A549 (cell line): ENCODE results near the gene CCNJ. TPM values are rescaled to one million over a fixed set of nuclear protein-coding genes. Genes with fewer than 3 reads are reported as not detected.

ENCODE experiments used
- ATAC-seq, 2 experiments: fragments of 200-7000 bp in 1 of 2; fragments of >200 bp in 1 of 2; cut with Nextera tagmentation in 1 of 2; cut with Tn5 transposase in 1 of 2; 3 replicates each; pipeline versions ENCODE4 v1.8.0 to v1.9.1; 2018 to 2020; ENCODE audit warnings: mild to moderate bottlenecking in 1 of 2, moderate library complexity in 1 of 2
- CTCF ChIA-PET: fragments of 300-600 bp; sonication (Branson Sonifier 250); formaldehyde crosslinking; extraction: SDS; loops from one replicate; lab custom pipeline; 2021; ENCODE audit warnings: antibody characterized with exemption, inconsistent platforms; lab: Yijun Ruan, JAX
- POLR2A ChIA-PET: fragments of 350-600 bp; formaldehyde crosslinking; extraction: SDS; loops from one replicate; lab custom pipeline; 2021; ENCODE audit warnings: antibody characterized with exemption, inconsistent platforms; lab: Yijun Ruan, JAX
- DNase-seq, 2 experiments: peaks; one replicate each; pipeline versions ENCODE4 v3.0.0 to v3.0.0-alpha.2; 2011 to 2016; ENCODE audit warnings: low read depth in 1 of 2, low spot score in 1 of 2
- FAIRE-seq: peaks from 2 replicates; lab custom pipeline; 2011; peaks lifted over from hg19 to GRCh38; lab: Jason Lieb, UNC
- H3K27ac ChIP-seq, 2 experiments: fragments of >200 bp; sonication (Bioruptor Twin); formaldehyde crosslinking; 3 replicates each; pipeline ENCODE4 v1.5.1; 2016 to 2017
- H3K4me1 ChIP-seq: fragments of >200 bp; sonication (Bioruptor Twin); formaldehyde crosslinking; 3 replicates; pipeline ENCODE4 v1.6.1; 2016
- H3K4me2 ChIP-seq: fragments of >200 bp; sonication (Bioruptor Twin); formaldehyde crosslinking; 3 replicates; pipeline ENCODE4 v1.6.1; 2016
- H3K4me3 ChIP-seq: fragments of >200 bp; sonication (Bioruptor Twin); formaldehyde crosslinking; 3 replicates; pipeline ENCODE4 v1.5.1; 2016
- H3K9me3 ChIP-seq: fragments of >200 bp; sonication (Bioruptor Twin); formaldehyde crosslinking; 3 replicates; pipeline ENCODE4 v1.6.1; 2016
- CBX2 ChIP-seq: fragments of 200-600 bp; sonication (generic); IDR thresholded peaks from 2 replicates; pipeline ENCODE4 v1.6.1; 2016; ENCODE audit warnings: low read depth, mild to moderate bottlenecking, borderline replicate concordance
- CHD4 ChIP-seq: fragments of 200-600 bp; sonication (generic); IDR thresholded peaks from 2 replicates; pipeline ENCODE4 v1.6.1; 2016; ENCODE audit warnings: antibody characterized with exemption, mild to moderate bottlenecking, borderline replicate concordance
- EHF ChIP-seq: fragments of 250-450 bp; sonication (Bioruptor Pico); IDR thresholded peaks from 2 replicates; pipeline ENCODE4 v1.5.0; 2020; ENCODE audit warnings: mild to moderate bottlenecking
- ESRRA ChIP-seq: fragments of 150-350 bp; IDR thresholded peaks from 2 replicates; pipeline ENCODE4 v1.6.1; 2014; ENCODE audit warnings: mild to moderate bottlenecking, low read length, borderline replicate concordance
- FOXS1 ChIP-seq: fragments of 250-450 bp; sonication (Bioruptor Pico); IDR thresholded peaks from 2 replicates; pipeline ENCODE4 v1.5.0; 2020; ENCODE audit warnings: mild to moderate bottlenecking, moderate library complexity
- HOXB5 ChIP-seq: fragments of 250-450 bp; sonication (Bioruptor Pico); IDR thresholded peaks from 2 replicates; pipeline ENCODE4 v1.5.0; 2020; ENCODE audit warnings: mild to moderate bottlenecking, moderate library complexity
- JUN ChIP-seq, 2 experiments: fragments of >200 bp; sonication (Bioruptor Twin); formaldehyde crosslinking; IDR thresholded peaks; 2 replicates in 1 of 2; 3 replicates in 1 of 2; pipeline ENCODE4 v1.6.1; 2016 to 2017
- KDM1A ChIP-seq: fragments of 200-600 bp; sonication (generic); IDR thresholded peaks from 2 replicates; pipeline ENCODE4 v1.6.1; 2016; ENCODE audit warnings: low read depth, mild to moderate bottlenecking
- MYC ChIP-seq: IDR thresholded peaks from 2 replicates; pipeline ENCODE4 v1.6.1; 2012; ENCODE audit warnings: mild to moderate bottlenecking, inconsistent platforms, low read length, improper control_type of control experiment, borderline replicate concordance
- PHF8 ChIP-seq: fragments of 200-600 bp; sonication (generic); IDR thresholded peaks from 2 replicates; pipeline ENCODE4 v1.6.1; 2016; ENCODE audit warnings: low read depth, mild to moderate bottlenecking, antibody characterized with exemption, moderate library complexity, borderline replicate concordance
- RARB ChIP-seq: fragments of 250-450 bp; sonication (Bioruptor Pico); IDR thresholded peaks from 2 replicates; pipeline ENCODE4 v1.8.0; 2021; ENCODE audit warnings: mild to moderate bottlenecking, moderate library complexity
- ZC3H11A ChIP-seq: fragments of 450-650 bp; IDR thresholded peaks from 2 replicates; pipeline ENCODE4 v1.6.1; 2014; ENCODE audit warnings: antibody characterized with exemption, mild to moderate bottlenecking
- WGBS: methylation state at CpG from one replicate; pipeline ENCODE4 v1.1.6; 2017; ENCODE audit errors: missing lambda C conversion rate; 5-methylcytosine and 5-hydroxymethylcytosine counted together
- polyA plus RNA-seq, 4 experiments: library from polyadenylated mRNA; depleted of rRNA in 3 of 4; stranded (reverse); fragments of >200 nt; fragmentation: RNase III in 1 of 4; extraction: RNeasy Plus Mini Kit Qiagen cat#74134 plus additional on column Dnase treatment in 1 of 4; gene quantifications; 2 replicates in 3 of 4; 3 replicates in 1 of 4; pipeline ENCODE4 v1.2.3, GENCODE V29; 2011 to 2017
- TF ChIP-seq, protein P1 (sequence below): fragments of 450-650 bp; IDR thresholded peaks from 2 replicates; pipeline ENCODE4 v1.6.1; 2014; ENCODE audit warnings: antibody characterized with exemption
- TF ChIP-seq, protein P2 (sequence below): IDR thresholded peaks from 2 replicates; pipeline ENCODE4 v1.6.1; 2012
- TF ChIP-seq, protein P3 (sequence below): fragments of >200 bp; sonication (Bioruptor Twin); formaldehyde crosslinking; IDR thresholded peaks from 3 replicates; pipeline ENCODE4 v1.6.1; 2016

The CCNJ gene
- polyA plus RNA-seq, 2 of the 4 experiments (the other 2 are of a cell fraction): 6.5 to 12.0 TPM

- DNase-seq (peak; percentile 40 to 53), FAIRE-seq (no peak), ATAC-seq (peak; percentile 63 to 70)
- H3K4me3 ChIP-seq: peak overlapping the region; percentile 87
- H3K27ac ChIP-seq: peak overlapping the region; percentile 91 to 94
- H3K4me2 ChIP-seq: peak overlapping the region; percentile 86
- H3K9me3 ChIP-seq: no peaks in the 10 kb centered on the region
- 11% methylated on average over 22 of the region's 58 CpGs for WGBS
- ChIA-PET CTCF (interaction anchor here (1.6 to 1.7 kb wide), 2 partner anchors 12 to 26 kb away, joined by 5 to 8 read pairs; no protein-coding TSS in a partner anchor), POLR2A (interaction anchor here (1.4 to 1.8 kb wide), 3 partner anchors 46 to 350 kb away, joined by 5 to 14 read pairs (median 6); partner anchors contain the start of genes TCTN3 and ZNF518A)
- peaks cover 8% of the 10 kb centered on the region; the same call in 1 of the 3 replicates for H3K4me1 ChIP-seq
- TF ChIP-seq JUN (IDR thresholded peaks at IDR 0.05) (0 out of 5 replicates have a peak, but pooled peaks of 1 of the 2 experiments have one; percentile 4), KDM1A (no peak)
- TF ChIP-seq, all 56 proteins: peak for 1
Observed at GRCh38 chr10:96043893-96044715, 721 bp downstream of the CCNJ start.

GRCh38 chr10:96044736-96045135 is 1.4 kb downstream of the CCNJ start:
- H3K4me2 ChIP-seq: peak overlapping the region; percentile 86
- peaks cover 8% of the 10 kb centered on the region; the same call in 1 of the 3 replicates for H3K4me1 ChIP-seq
- peak; percentile 18 for FAIRE-seq
- ATAC-seq: no peak
- H3K27ac ChIP-seq: peak overlapping the region; percentile 91 to 94; a peak in 5 of 6 replicates
- CTCF ChIA-PET: interaction anchor here (1.7 kb wide), 1 partner anchor 27 kb away, joined by 8 read pairs; no protein-coding TSS in a partner anchor
- POLR2A ChIA-PET: interaction anchor here (1.7 to 1.8 kb wide), 2 partner anchors 45 to 85 kb away, joined by 6 to 14 read pairs; partner anchors contain the start of gene ZNF518A
- H3K9me3 ChIP-seq: no peaks in the 10 kb centered on the region
- no peak for DNase-seq
- 65% methylated on average over 8 of the region's 8 CpGs for WGBS
- H3K4me3 ChIP-seq: peak overlapping the region; percentile 87
- TF ChIP-seq JUN (IDR thresholded peaks at IDR 0.05) (no peak), MYC (no peak), HOXB5 (CRISPR knock-in tag) (no peak), KDM1A (no peak), CHD4 (no peak), EHF (CRISPR knock-in tag) (no peak), RARB (CRISPR knock-in tag) (no peak), CBX2 (no peak)
- TF ChIP-seq, protein P1, sequence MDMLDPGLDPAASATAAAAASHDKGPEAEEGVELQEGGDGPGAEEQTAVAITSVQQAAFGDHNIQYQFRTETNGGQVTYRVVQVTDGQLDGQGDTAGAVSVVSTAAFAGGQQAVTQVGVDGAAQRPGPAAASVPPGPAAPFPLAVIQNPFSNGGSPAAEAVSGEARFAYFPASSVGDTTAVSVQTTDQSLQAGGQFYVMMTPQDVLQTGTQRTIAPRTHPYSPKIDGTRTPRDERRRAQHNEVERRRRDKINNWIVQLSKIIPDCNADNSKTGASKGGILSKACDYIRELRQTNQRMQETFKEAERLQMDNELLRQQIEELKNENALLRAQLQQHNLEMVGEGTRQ: no peak
- TF ChIP-seq, all 56 proteins: peak for 0

DNA sequence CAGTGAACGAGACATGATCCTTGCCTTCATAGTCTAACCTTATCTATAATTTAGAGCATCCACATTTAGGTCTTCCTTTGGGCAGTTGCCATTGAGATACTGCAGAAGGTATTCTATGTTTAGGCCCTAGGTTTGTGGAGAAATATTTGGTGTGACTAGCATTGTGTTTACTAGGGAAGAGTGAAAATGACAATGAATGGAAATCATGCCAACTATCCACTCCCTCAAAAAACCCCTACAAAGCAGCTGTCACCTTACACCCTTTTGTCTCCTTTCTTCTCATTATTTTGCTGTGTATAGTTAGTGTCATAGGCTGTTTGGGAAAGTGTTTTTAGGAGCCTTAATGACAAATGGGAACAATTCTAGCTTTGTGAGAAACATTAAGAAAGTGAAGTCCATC is 3.2 kb downstream of the CCNJ start:
- Histone ChIP-seq H3K4me1 (peaks cover 8% of the 10 kb centered on the region; the same call in 1 of the 3 replicates), H3K4me3 (no peak overlapping the region), H3K9me3 (no peaks in the 10 kb centered on the region), H3K4me2 (no peak overlapping the region), H3K27ac (no peak overlapping the region)
- ATAC-seq (no peak), DNase-seq (no peak), FAIRE-seq (no peak)
- 92% methylated on average over 1 of the region's 1 CpG for WGBS
- ChIA-PET POLR2A (interaction anchor here (0.8 kb wide), 1 partner anchor 84 kb away, joined by 3 read pairs; the partner anchor contains the start of gene ZNF518A), CTCF (interaction anchor here (0.8 to 2.3 kb wide), 5 partner anchors 9 to 248 kb away, joined by 3 to 9 read pairs (median 3); partner anchors contain the start of gene ZNF518A)
- TF ChIP-seq, protein P2, sequence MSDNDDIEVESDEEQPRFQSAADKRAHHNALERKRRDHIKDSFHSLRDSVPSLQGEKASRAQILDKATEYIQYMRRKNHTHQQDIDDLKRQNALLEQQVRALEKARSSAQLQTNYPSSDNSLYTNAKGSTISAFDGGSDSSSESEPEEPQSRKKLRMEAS: no peak
- TF ChIP-seq PHF8 (no peak), ZC3H11A (no peak), FOXS1 (CRISPR knock-in tag) (no peak), ESRRA (no peak)
- TF ChIP-seq, protein P3, sequence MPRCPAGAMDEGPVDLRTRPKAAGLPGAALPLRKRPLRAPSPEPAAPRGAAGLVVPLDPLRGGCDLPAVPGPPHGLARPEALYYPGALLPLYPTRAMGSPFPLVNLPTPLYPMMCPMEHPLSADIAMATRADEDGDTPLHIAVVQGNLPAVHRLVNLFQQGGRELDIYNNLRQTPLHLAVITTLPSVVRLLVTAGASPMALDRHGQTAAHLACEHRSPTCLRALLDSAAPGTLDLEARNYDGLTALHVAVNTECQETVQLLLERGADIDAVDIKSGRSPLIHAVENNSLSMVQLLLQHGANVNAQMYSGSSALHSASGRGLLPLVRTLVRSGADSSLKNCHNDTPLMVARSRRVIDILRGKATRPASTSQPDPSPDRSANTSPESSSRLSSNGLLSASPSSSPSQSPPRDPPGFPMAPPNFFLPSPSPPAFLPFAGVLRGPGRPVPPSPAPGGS: no peak
